HepG2 (cell line): ENCODE results near the gene GLYR1. TPM values are rescaled to one million over a fixed set of nuclear protein-coding genes. Genes with fewer than 3 reads are reported as not detected.

Source experiments
- ATAC-seq: fragments of 200-7000 bp; cut with Tn5 transposase; 3 replicates; pipeline ENCODE4 v1.9.1; 2020; ENCODE audit warnings: mild to moderate bottlenecking, moderate library complexity
- BruUV-seq: library from RNA; stranded (reverse); fragments of 400-500 nt; replicated peaks from 2 replicates; lab custom pipeline; 2021; lab: Mats Ljungman, UMichigan
- CTCF ChIA-PET: fragments of 300-600 bp; formaldehyde crosslinking; extraction: SDS; loops from one replicate; lab custom pipeline; 2021; ENCODE audit warnings: low total read pairs, inconsistent platforms, low intra/inter-chr PET ratio; lab: Yijun Ruan, JAX
- POLR2A ChIA-PET: fragments of 350-600 bp; sonication (Branson Sonifier 250); formaldehyde crosslinking; loops from one replicate; lab custom pipeline; 2020; ENCODE audit warnings: antibody characterized with exemption, inconsistent platforms; lab: Yijun Ruan, JAX
- DNase-seq: peaks from one replicate; pipeline ENCODE4 v3.0.0-alpha.2; 2015; ENCODE audit warnings: low spot score
- FAIRE-seq: peaks from 3 replicates; lab custom pipeline; 2011; peaks lifted over from hg19 to GRCh38; lab: Jason Lieb, UNC
- H2AFZ ChIP-seq: one replicate; pipeline ENCODE4 v1.6.1; 2011; ENCODE audit warnings: low read length, inconsistent platforms
- H3K27ac ChIP-seq: fragments of 300-600 bp; 3 replicates; pipeline ENCODE4 v1.8.0; 2011; ENCODE audit warnings: mixed run types, mild to moderate bottlenecking, mixed read lengths, low read length, inconsistent platforms; ENCODE audit not compliant: insufficient read depth; ENCODE audit errors: extremely low read length
- H3K27me3 ChIP-seq, 2 experiments: fragments of 200-600 bp in 1 of 2; 2 replicates in 1 of 2; 3 replicates in 1 of 2; pipeline versions ENCODE4 v1.6.0 to v1.8.0; 2011; ENCODE audit warnings: low read length in 2 of 2, mild to moderate bottlenecking in 2 of 2, moderate library complexity in 2 of 2, inconsistent platforms in 1 of 2; ENCODE audit not compliant: insufficient read depth in 2 of 2, control insufficient read depth in 1 of 2
- H3K36me3 ChIP-seq, 2 experiments: fragments of 200-600 bp in 1 of 2; replicated peaks in 1 of 2; 2 replicates in 1 of 2; 3 replicates in 1 of 2; pipeline versions ENCODE4 v1.5.1 to v1.8.0; 2011; ENCODE audit warnings: low read length in 2 of 2, inconsistent platforms in 1 of 2; ENCODE audit not compliant: insufficient read depth in 2 of 2, control insufficient read depth in 1 of 2
- H3K4me1 ChIP-seq: 2 replicates; pipeline ENCODE4 v1.5.1; 2012; ENCODE audit warnings: low read length, inconsistent platforms; ENCODE audit not compliant: insufficient read depth
- H3K4me2 ChIP-seq: 2 replicates; pipeline ENCODE4 v1.6.0; 2011; ENCODE audit warnings: low read depth, low read length, inconsistent platforms
- H3K4me3 ChIP-seq, 3 experiments: fragments of 200-600 bp in 1 of 3; sonication (generic), shearing (Covaris generic) in 1 of 3; replicated peaks in 1 of 3; 2 replicates each; pipeline ENCODE4 v1.5.1; 2011 to 2016; ENCODE audit warnings: low read length in 3 of 3, inconsistent platforms in 2 of 3, low read depth in 2 of 3, mild to moderate bottlenecking in 2 of 3, control low read depth in 1 of 3, mixed read lengths in 1 of 3; ENCODE audit not compliant: insufficient read depth in 1 of 3
- H3K79me2 ChIP-seq: one replicate; pipeline ENCODE4 v1.6.1; 2011; ENCODE audit warnings: low read length, inconsistent platforms; ENCODE audit not compliant: insufficient read depth
- H3K9ac ChIP-seq: 2 replicates; pipeline ENCODE4 v1.6.0; 2011; ENCODE audit warnings: mild to moderate bottlenecking, low read depth, low read length, inconsistent platforms; ENCODE audit not compliant: insufficient read depth
- H3K9me3 ChIP-seq: 2 replicates; pipeline ENCODE4 v1.5.1; 2012; ENCODE audit warnings: mild to moderate bottlenecking, low read length
- H4K20me1 ChIP-seq: 2 replicates; pipeline ENCODE4 v1.6.0; 2011; ENCODE audit warnings: inconsistent platforms, mild to moderate bottlenecking, low read length, moderate library complexity; ENCODE audit not compliant: insufficient read depth
- ATF7-NPFF ChIP-seq: sonication (generic); formaldehyde crosslinking; IDR thresholded peaks from 2 replicates; pipeline ENCODE4 v1.8.1; 2023; ENCODE audit warnings: mild to moderate bottlenecking, low read depth, missing genetic modification reagents, moderate library complexity
- HOXA9 ChIP-seq: sonication (generic); formaldehyde crosslinking; IDR thresholded peaks from 2 replicates; pipeline ENCODE4 v1.8.1; 2022; ENCODE audit warnings: missing genetic modification reagents, mild to moderate bottlenecking, moderate library complexity, borderline replicate concordance
- IKZF5 ChIP-seq: IDR thresholded peaks from 2 replicates; pipeline ENCODE4 v1.6.1; 2018; ENCODE audit warnings: missing genetic modification reagents, mild to moderate bottlenecking, missing compliant biosample characterization
- ISL2 ChIP-seq: sonication (generic); formaldehyde crosslinking; IDR thresholded peaks from 2 replicates; pipeline ENCODE4 v1.5.0; 2020; ENCODE audit warnings: missing genetic modification reagents
- NCOA5 ChIP-seq: sonication (generic); formaldehyde crosslinking; IDR thresholded peaks from 2 replicates; pipeline ENCODE4 v1.4.0; 2020; ENCODE audit warnings: missing genetic modification reagents
- PITX1 ChIP-seq: sonication (generic); formaldehyde crosslinking; IDR thresholded peaks from 2 replicates; pipeline ENCODE4 v1.5.1; 2020; ENCODE audit warnings: mild to moderate bottlenecking, missing genetic modification reagents
- RFXANK ChIP-seq: IDR thresholded peaks from 2 replicates; pipeline ENCODE4 v1.6.1; 2016
- SUZ12 ChIP-seq: fragments of 150-350 bp; IDR thresholded peaks from 2 replicates; pipeline ENCODE4 v1.6.1; 2014; ENCODE audit warnings: low read depth, low read length
- TAF15 ChIP-seq: fragments of 200-400 bp; formaldehyde crosslinking; IDR thresholded peaks from one replicate; pipeline ENCODE4 v1.6.1; 2018; ENCODE audit warnings: mild to moderate bottlenecking, low read depth, low read length; ENCODE audit not compliant: poor library complexity, severe bottlenecking
- TP53 ChIP-seq: sonication (generic); formaldehyde crosslinking; conservative IDR thresholded peaks from 2 replicates; pipeline ENCODE4 v1.4.0; 2020; ENCODE audit warnings: missing genetic modification reagents
- ZNF253 ChIP-seq: sonication (generic); formaldehyde crosslinking; IDR thresholded peaks from 2 replicates; pipeline ENCODE4 v1.8.0; 2022; ENCODE audit warnings: mild to moderate bottlenecking, missing genetic modification reagents, borderline replicate concordance
- ZNF782 ChIP-seq: sonication (generic); formaldehyde crosslinking; IDR thresholded peaks from 2 replicates; pipeline ENCODE4 v1.4.0; 2020; ENCODE audit warnings: missing genetic modification reagents, mild to moderate bottlenecking, borderline replicate concordance
- WGBS: methylation state at CpG from one replicate; pipeline ENCODE4 v1.1.6; 2017; ENCODE audit warnings: low lambda C conversion rate; 5-methylcytosine and 5-hydroxymethylcytosine counted together
- in situ Hi-C: cut with HindIII; loops from 2 replicates; pipeline ENCODE4 v1.10.0; 2017; ENCODE audit warnings: low pct_unique_long_range_greater_than_20kb; ENCODE audit not compliant: extremely low pct_ligation_motif_present
- intact Hi-C: fragments of 100-400 bp; cut with micrococcal nuclease; formaldehyde crosslinking; loops from one replicate; pipeline ENCODE4 v1.10.0; 2022; ENCODE audit not compliant: unreplicated experiment
- polyA plus RNA-seq, 8 experiments: library from polyadenylated mRNA; depleted of rRNA in 3 of 8; stranded (reverse) in 7 of 8; unstranded in 1 of 8; fragments of >200 nt; fragmentation: Illumina TruSeq in 4 of 8; extraction: Trizol in 4 of 8; gene quantifications; 2 replicates each; pipeline versions ENCODE4 v1.2.1 to v1.2.3, GENCODE V29; 2011 to 2016; ENCODE audit warnings: low read depth in 4 of 8, missing spikeins in 1 of 8, mixed read lengths in 1 of 8; ENCODE audit not compliant: insufficient read depth in 1 of 8
- total RNA-seq, 5 experiments: library from RNA; depleted of rRNA; stranded (reverse); fragments of >200 nt; fragmentation: Illumina TruSeq; extraction: Trizol; gene quantifications; 2 replicates each; pipeline ENCODE4 v1.2.3, GENCODE V29; 2016; ENCODE audit warnings: low read depth in 1 of 5

GLYR1 gene
- total and polyA plus RNA-seq, 2 of the 13 experiments (the other 11 are each of a cell fraction or from before 2014, with no cell fraction given): 28.3 to 48.7 TPM

- Histone ChIP-seq H3K4me2 (no peak overlapping the region), H4K20me1 (no peaks in the 10 kb centered on the region; the same call in 1 of the 2 replicates), H3K79me2 (no peaks in the 10 kb centered on the region), H3K27ac (no peak overlapping the region), H3K27me3 (no peaks in the 10 kb centered on the region), H3K9ac (no peak overlapping the region), H2AFZ (no peak overlapping the region), H3K4me3 (no peak overlapping the region), H3K4me1 (peaks cover 11% of the 10 kb centered on the region; the same call in 1 of the 2 replicates), H3K9me3 (no peaks in the 10 kb centered on the region), H3K36me3 (peaks cover 49 to 89% of the 10 kb centered on the region in 2 experiments)
- FAIRE-seq (no peak), ATAC-seq (no peak), DNase-seq (no peak)
- in situ Hi-C loops: no loop called here
- 98% methylated on average over 14 of the region's 14 CpGs for WGBS
- BruUV-seq: no TSS peak
- ChIA-PET CTCF (no interaction called here), POLR2A (no interaction called here)
- intact Hi-C loops: no loop called here
- no peak for TF ChIP-seq NCOA5
- no peak for TF ChIP-seq TP53
- TF ChIP-seq TAF15: no peak
- TF ChIP-seq PITX1 (CRISPR knock-in tag): no peak
- TF ChIP-seq ATF7-NPFF: no peak
- no peak for TF ChIP-seq HOXA9 (CRISPR knock-in tag)
- no peak for TF ChIP-seq IKZF5
- TF ChIP-seq RFXANK (CRISPR knock-in tag): no peak
- no peak for TF ChIP-seq SUZ12
- TF ChIP-seq ZNF782: no peak
- no peak for TF ChIP-seq ZNF253
- no peak for TF ChIP-seq ISL2 (CRISPR knock-in tag)
Observed at GRCh38 chr16:4877380-4877685, 30.2 kb upstream of the GLYR1 start.
